ENCODE results near the gene LTBP1.
"Not testable (repeated sequence)": the region's sequence is repeated elsewhere in the genome, so short reads cannot be mapped to it uniquely, and the experiment has no call there.

- not testable (repeated sequence) for TF ChIP-seq POLR2A, CTCF (IDR thresholded peaks at IDR 0.05)
Observed at GRCh38 chr2:32983193-32983924, 36.6 kb downstream of the LTBP1 start.

Data from adrenal gland (tissue), 5 donors.